NCI-H1417 (cell line): ENCODE results near the gene RABGAP1L.
"Not testable (repeated sequence)": the region's sequence is repeated elsewhere in the genome, so short reads cannot be mapped to it uniquely, and the experiment has no call there.

Experiments
- DNase-seq, 3 experiments: peaks; one replicate each; lab custom pipeline; 2025; lab: John Stamatoyannopoulos, UW

RABGAP1L gene

DNA sequence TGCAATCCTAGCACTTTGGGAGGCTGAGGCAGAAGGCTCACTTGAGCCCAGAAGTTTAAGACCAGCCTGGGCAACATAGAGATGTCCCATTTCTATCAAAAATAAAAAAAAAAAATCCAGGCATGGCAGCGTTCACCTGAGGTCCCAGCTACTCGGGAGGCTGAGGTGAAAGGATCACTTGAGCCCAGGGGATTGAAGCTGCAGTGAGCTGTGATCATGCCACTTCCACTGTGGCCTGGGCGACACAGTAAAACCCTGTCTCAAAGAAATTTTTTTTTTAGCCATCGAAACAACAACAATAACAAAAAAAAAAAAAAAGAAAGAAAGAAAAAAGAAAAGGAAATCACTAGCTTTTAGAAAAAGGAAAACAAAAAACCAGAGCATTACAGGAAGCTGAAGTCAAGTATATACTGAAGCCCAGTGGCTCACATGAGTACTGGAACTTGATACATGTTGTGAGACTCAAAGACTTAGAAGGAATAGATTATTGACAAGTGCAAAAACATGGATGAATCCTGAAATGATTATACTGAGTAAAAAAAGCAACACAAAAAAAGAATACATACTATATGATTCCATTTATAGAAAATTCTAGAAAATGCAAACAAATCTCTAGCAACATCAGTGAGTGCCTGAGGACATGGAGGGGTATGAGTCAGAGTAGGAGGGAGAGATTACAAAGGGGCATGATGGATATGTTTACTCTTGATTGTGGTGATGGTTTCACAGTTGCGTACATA lies 6.1 kb upstream of the RABGAP1L start:
- DNase-seq = peak in 1 of 3 experiments; percentile 47

GRCh38 chr1:174153825-174154107 lies 5.6 kb upstream of the RABGAP1L start:
- no peak for DNase-seq

- no peak for DNase-seq
Measured at GRCh38 chr1:174156437-174156836, 2.9 kb upstream of the RABGAP1L start.

DNA sequence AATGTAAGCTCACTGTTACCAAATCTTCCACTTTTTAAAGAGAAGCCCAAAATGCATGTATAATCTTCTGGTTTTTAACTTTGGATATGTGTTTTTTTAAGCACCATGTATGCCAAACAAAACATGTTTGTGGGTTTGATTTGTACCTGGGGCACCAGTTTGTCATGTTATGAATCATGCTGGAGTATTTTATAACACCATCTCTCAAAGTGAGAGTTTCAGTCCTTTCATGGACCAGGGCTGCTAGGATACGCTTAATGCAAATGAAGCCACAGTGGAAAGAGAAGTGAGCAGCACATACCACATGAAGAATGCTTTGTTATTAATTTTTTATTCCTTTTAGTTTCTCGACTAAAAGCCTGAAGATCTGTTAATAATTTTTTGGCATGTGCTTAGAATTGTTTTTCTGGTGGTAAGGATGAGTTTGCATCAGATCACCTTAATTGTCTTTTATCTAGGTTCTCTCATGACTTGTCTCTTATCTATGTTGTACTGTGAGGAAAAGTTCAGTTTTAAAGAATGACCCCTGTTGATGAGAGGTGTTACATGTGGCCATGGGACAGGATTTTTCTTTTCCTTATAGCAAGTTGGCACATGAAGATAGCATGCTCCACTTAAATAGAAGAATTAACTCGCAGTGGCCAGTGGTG lies 2.0 kb upstream of the RABGAP1L start:
- DNase-seq = no peak

DNA sequence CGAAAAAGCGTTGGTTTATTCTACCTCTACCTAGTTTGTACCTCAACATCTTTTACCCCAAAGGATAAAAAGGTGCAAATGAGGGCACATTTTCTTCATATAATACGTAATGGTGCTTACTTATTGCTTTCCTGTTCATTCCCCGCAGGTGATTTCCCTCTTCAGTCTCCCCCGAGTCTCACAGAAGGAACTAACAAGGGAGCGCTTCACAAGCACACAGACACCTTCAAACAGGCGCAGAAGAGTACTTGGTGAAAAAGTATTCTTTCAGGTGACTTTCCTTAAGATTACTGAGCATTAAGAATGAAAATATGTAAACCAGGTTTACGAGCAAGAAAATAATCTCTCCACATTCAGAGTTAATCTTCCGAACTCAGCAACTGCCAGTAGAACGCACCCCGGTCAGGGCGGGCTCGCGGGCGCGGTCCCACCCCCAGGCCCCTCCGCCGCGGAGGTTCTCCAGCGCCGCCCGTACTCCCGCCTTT lies 511 bp upstream of the RABGAP1L start:
- DNase-seq = peak in 1 of 3 experiments; percentile 58

DNA sequence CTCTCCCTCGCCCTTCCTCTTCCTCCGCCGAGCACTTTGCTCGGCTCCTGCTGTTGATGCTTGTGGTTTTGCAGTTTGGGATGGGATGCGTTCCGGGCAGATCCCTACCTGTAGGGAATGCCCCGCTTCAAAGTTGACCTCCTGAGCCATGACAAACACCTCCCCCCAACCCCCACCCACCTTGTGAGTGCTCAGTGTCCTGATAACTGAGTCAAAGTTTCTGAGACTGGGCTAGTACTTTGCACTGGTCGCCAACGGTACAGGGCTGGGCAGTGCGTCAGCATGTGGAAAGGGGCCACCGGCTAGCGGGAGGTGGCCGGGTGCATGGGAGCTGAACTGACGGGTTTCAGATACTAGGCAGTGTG lies 771 bp downstream of the RABGAP1L start:
- DNase-seq = peak in 2 of 3 experiments; percentile 55 to 59

DNA sequence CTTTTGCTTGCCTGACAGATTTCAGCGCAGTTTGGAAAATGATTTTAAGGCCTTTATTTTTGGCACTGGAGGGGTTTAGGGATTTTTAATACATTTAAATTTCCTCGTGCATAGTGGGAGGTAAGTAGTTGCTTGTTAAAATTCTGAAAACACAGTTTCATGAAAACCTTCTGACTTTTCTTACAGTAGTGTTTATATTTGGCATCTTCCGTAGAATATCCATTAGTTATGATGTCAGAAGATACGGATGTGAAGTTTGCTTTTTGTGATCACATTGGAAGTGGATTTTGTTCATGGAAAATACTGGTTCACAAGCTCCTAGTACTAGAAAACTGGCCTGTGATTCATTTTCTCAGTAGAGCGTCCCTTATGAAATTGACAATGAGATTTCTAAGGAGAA lies 1.3 kb downstream of the RABGAP1L start:
- DNase-seq = no peak

- DNase-seq = no peak
Measured at GRCh38 chr1:174161813-174162212, 2.5 kb downstream of the RABGAP1L start.

GRCh38 chr1:174164826-174165225 lies 5.5 kb downstream of the RABGAP1L start:
- DNase-seq = no peak

GRCh38 chr1:174165471-174166137 lies 6.3 kb downstream of the RABGAP1L start:
- no peak for DNase-seq

DNA sequence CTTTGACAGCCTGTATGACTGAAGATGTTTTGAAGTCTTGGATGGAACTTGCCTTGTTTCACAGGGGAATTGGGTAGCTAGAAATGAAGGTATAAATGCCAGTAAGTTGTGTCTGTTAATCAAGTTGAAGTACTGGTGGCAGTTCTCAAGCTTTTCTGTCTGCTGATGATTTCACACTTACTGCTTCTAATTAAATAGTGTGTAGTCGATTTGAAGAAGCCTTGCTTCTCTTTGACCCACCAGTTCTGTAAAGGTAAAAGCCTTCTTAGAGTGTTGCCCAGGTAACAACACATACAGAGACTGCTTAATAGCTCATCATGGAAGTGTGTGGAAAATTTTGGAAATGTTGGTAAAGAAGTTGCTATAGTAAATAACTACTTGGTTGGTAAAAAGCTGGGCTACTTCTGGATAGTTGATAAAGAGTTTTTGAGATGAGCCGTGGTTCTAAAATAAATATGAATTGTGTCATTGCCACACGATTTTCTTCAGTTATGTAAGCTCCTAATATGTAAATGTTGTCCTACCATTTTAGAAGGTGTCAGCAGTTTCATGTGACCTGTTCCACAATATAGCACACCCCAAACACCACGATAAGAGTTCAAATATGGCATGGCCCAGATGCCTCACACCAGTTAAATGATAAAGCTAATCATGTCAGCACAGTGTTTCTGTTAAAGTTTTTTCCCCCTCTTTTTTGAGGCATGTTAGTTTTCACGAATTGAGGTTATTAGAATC lies 7.4 kb downstream of the RABGAP1L start:
- no peak for DNase-seq

GRCh38 chr1:174167265-174167803 lies 8.0 kb downstream of the RABGAP1L start:
- no peak for DNase-seq

GRCh38 chr1:174169342-174169741 lies 10.0 kb downstream of the RABGAP1L start:
- no peak for DNase-seq

GRCh38 chr1:174171073-174171472 lies 11.8 kb downstream of the RABGAP1L start:
- DNase-seq = no peak

GRCh38 chr1:174174461-174175329 lies 15.4 kb downstream of the RABGAP1L start:
- no peak for DNase-seq

- DNase-seq = not testable (repeated sequence)
Measured at GRCh38 chr1:174178459-174178858, 19.1 kb downstream of the RABGAP1L start.

- no peak for DNase-seq
Measured at GRCh38 chr1:174189428-174190062, 30.2 kb downstream of the RABGAP1L start.

GRCh38 chr1:174190691-174191199 lies 31.4 kb downstream of the RABGAP1L start:
- no peak for DNase-seq

DNA sequence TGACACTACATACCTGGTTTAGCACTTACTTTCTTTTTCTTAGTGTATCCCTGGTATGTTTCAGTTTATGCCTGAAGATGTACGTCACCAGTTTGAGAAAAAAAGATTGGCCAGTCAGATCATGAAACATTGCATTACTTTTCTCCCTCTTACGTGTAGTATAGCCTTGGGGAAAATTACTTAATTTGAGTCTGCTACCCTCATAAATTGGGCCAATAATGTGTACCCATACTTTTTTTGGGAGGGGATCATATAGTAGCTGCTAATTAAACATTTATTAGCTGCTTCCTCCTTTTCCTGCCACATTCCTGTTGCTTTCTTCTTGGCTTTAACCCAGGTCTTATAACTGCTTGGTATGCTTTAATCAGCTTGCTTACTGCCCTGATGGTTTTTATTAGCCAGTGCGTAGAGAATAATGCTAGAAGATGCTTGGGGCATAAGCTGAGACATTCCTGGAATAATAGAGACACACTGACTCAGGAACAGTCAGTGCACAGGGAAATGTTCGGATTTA lies 32.1 kb downstream of the RABGAP1L start:
- DNase-seq = no peak

DNA sequence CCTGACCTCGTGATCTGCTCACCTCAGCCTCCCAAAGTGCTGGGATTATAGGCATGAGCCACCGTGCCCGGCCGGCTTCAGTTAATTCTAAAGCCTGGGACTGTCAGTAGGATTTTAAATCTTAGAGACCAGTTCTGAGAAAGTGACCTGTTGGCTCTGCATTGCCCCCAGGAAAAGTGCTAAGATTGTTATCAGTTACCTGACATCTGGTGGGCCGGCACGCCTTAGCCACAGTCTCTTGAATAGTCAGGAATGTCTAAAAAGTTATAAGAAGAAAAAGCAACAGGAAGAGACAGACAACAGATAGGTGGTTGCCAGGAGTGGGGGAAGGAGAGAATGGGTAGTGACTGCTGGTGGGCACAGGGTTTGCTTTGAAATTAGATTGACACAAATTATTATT lies 35.1 kb downstream of the RABGAP1L start:
- DNase-seq = no peak
